HEK293T (cell line): Measurements from ENCODE around the gene ZNF610.

ENCODE experiments used
- ARNT ChIP-seq: fragments of 450-650 bp; IDR thresholded peaks from 2 replicates; pipeline ENCODE4 v1.6.1; 2017; ENCODE audit warnings: mild to moderate bottlenecking
- BHLHE40 ChIP-seq: fragments of 450-650 bp; IDR thresholded peaks from 2 replicates; pipeline ENCODE4 v1.6.1; 2016; ENCODE audit warnings: mild to moderate bottlenecking, moderate library complexity, borderline replicate concordance
- ELF4 ChIP-seq: fragments of 450-650 bp; IDR thresholded peaks from 2 replicates; pipeline ENCODE4 v1.6.1; 2017; ENCODE audit warnings: antibody characterized with exemption
- FOXK2 ChIP-seq: fragments of 450-650 bp; IDR thresholded peaks from 2 replicates; pipeline ENCODE4 v1.6.1; 2016; ENCODE audit warnings: mild to moderate bottlenecking
- LEF1 ChIP-seq: fragments of 450-650 bp; IDR thresholded peaks from 2 replicates; pipeline ENCODE4 v1.6.1; 2017; ENCODE audit warnings: mild to moderate bottlenecking, borderline replicate concordance
- NFRKB ChIP-seq: fragments of 450-650 bp; IDR thresholded peaks from 2 replicates; pipeline ENCODE4 v1.6.1; 2016; ENCODE audit warnings: mild to moderate bottlenecking, moderate library complexity
- SP1 ChIP-seq: fragments of 450-650 bp; IDR thresholded peaks from 2 replicates; pipeline ENCODE4 v1.6.1; 2017
- SUZ12 ChIP-seq: fragments of 450-650 bp; IDR thresholded peaks from 2 replicates; pipeline ENCODE4 v1.6.1; 2016; ENCODE audit warnings: mild to moderate bottlenecking
- TARDBP ChIP-seq: fragments of 450-650 bp; IDR thresholded peaks from 2 replicates; pipeline ENCODE4 v1.6.1; 2016

DNA sequence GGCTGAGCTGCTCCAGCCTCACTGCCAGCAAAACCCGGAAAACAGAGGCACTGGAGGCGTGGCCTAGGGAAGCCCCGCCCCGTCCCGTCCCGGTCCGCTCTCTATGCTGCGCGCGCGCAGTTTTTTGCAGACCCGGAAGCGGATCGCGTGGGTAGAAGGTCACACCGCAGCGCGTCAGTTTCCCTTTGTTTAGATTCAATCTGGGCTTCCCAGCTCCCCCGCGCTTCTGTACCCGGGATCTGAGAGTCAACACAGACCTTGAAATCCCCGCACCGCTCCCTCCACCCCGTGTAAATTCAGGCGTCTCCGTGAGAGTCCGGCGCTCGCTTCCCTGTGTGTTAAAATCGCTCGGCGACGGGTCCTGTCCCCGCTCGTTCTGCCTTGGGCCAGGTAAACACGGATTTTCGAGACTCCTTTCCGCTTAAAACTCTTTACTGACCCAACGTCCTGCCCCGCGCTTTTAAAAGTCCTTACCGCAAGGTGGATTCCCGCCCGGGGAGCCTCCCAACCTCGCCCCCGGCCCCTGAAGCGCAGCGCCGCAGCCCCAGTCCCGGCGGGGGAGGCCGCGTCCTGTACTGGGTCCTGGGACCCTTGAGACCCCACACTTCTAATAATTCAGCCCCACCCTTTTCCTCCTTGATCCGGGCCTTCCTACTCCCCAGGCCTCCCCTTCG, at the start of gene ZNF610:
- TF ChIP-seq BHLHE40: no peak
- TF ChIP-seq SP1: no peak
- TF ChIP-seq ELF4: no peak
- TF ChIP-seq ARNT: no peak
- TF ChIP-seq LEF1: no peak
- no peak for TF ChIP-seq TARDBP
- TF ChIP-seq FOXK2: no peak
- TF ChIP-seq NFRKB: no peak
- no peak for TF ChIP-seq SUZ12
